H9 (cell line): ENCODE data around the gene MGLL. TPM values are rescaled to one million over a fixed set of nuclear protein-coding genes. Genes with fewer than 3 reads are reported as not detected.

Source experiments
- DNase-seq: peaks from one replicate; pipeline ENCODE4 v3.0.0-alpha.2; 2017
- H2AFZ ChIP-seq: one replicate; pipeline ENCODE4 v1.6.1; 2013; ENCODE audit warnings: mild to moderate bottlenecking, low read length, control low read depth, moderate library complexity
- H2AK5ac ChIP-seq: 2 replicates; pipeline ENCODE4 v1.6.1; 2013; ENCODE audit warnings: low read length, control low read depth, mixed read lengths; ENCODE audit not compliant: insufficient read length
- H2BK120ac ChIP-seq: one replicate; pipeline ENCODE4 v1.6.1; 2013; ENCODE audit warnings: low read depth, mild to moderate bottlenecking, low read length, control low read depth, inconsistent platforms; ENCODE audit not compliant: poor library complexity, severe bottlenecking
- H2BK12ac ChIP-seq: 2 replicates; pipeline ENCODE4 v1.6.1; 2013; ENCODE audit warnings: low read length, control low read depth, mixed read lengths, low read depth; ENCODE audit not compliant: insufficient read length
- H2BK15ac ChIP-seq: 2 replicates; pipeline ENCODE4 v1.6.1; 2013; ENCODE audit warnings: low read depth, low read length, control low read depth
- H2BK20ac ChIP-seq: one replicate; pipeline ENCODE4 v1.6.1; 2013; ENCODE audit warnings: low read depth, mild to moderate bottlenecking, low read length, control low read depth, inconsistent platforms; ENCODE audit not compliant: poor library complexity, severe bottlenecking
- H2BK5ac ChIP-seq: 2 replicates; pipeline ENCODE4 v1.6.1; 2013; ENCODE audit warnings: low read length, control low read depth, mixed read lengths; ENCODE audit not compliant: insufficient read length
- H3K14ac ChIP-seq: 2 replicates; pipeline ENCODE4 v1.6.1; 2013; ENCODE audit warnings: low read length, control low read depth; ENCODE audit not compliant: insufficient read depth
- H3K18ac ChIP-seq: 2 replicates; pipeline ENCODE4 v1.6.1; 2013; ENCODE audit warnings: low read depth, mild to moderate bottlenecking, mixed read lengths, low read length, control low read depth; ENCODE audit not compliant: insufficient read length
- H3K23ac ChIP-seq: 2 replicates; pipeline ENCODE4 v1.6.1; 2013; ENCODE audit warnings: low read length, control low read depth, mixed read lengths, low read depth; ENCODE audit not compliant: insufficient read length
- H3K23me2 ChIP-seq: 2 replicates; pipeline ENCODE4 v1.6.1; 2013; ENCODE audit warnings: low read depth, mild to moderate bottlenecking, mixed read lengths, low read length, control low read depth; ENCODE audit not compliant: insufficient read length, poor library complexity, severe bottlenecking
- H3K27ac ChIP-seq: 2 replicates; pipeline ENCODE4 v1.5.1; 2013; ENCODE audit warnings: low read length, control low read depth, mixed read lengths, low read depth; ENCODE audit not compliant: insufficient read length
- H3K27me3 ChIP-seq: 2 replicates; pipeline ENCODE4 v1.6.1; 2013; ENCODE audit warnings: low read length, control low read depth, inconsistent platforms; ENCODE audit not compliant: insufficient read depth
- H3K4ac ChIP-seq: 2 replicates; pipeline ENCODE4 v1.6.1; 2013; ENCODE audit warnings: low read depth, mild to moderate bottlenecking, control low read depth, inconsistent platforms, low read length, moderate library complexity
- H3K4me1 ChIP-seq: 2 replicates; pipeline ENCODE4 v1.6.1; 2013; ENCODE audit warnings: low read length, control low read depth, inconsistent platforms; ENCODE audit not compliant: insufficient read depth
- H3K4me2 ChIP-seq: 2 replicates; pipeline ENCODE4 v1.6.1; 2013; ENCODE audit warnings: low read length, control low read depth, mixed read lengths; ENCODE audit not compliant: insufficient read length, insufficient read depth
- H3K56ac ChIP-seq: 2 replicates; pipeline ENCODE4 v1.6.1; 2013; ENCODE audit warnings: low read depth, mild to moderate bottlenecking, mixed read lengths, low read length, control low read depth; ENCODE audit not compliant: insufficient read length
- H3K79me1 ChIP-seq: 2 replicates; pipeline ENCODE4 v1.6.1; 2013; ENCODE audit warnings: low read depth, mild to moderate bottlenecking, moderate library complexity, low read length, control low read depth, inconsistent platforms; ENCODE audit not compliant: insufficient read depth, poor library complexity, severe bottlenecking
- H3K79me2 ChIP-seq: 2 replicates; pipeline ENCODE4 v1.6.1; 2013; ENCODE audit warnings: low read length, control low read depth, inconsistent platforms; ENCODE audit not compliant: insufficient read depth
- H3K9ac ChIP-seq: 2 replicates; pipeline ENCODE4 v1.6.1; 2013; ENCODE audit warnings: low read length, control low read depth, mixed read lengths; ENCODE audit not compliant: insufficient read length; ENCODE audit errors: extremely low read depth
- H3K9me3 ChIP-seq: one replicate; pipeline ENCODE4 v1.6.1; 2013; ENCODE audit warnings: low read depth, low read length, inconsistent platforms; ENCODE audit not compliant: control insufficient read depth
- H3T11ph ChIP-seq: one replicate; pipeline ENCODE4 v1.6.1; 2013; ENCODE audit warnings: mild to moderate bottlenecking, low read length, control low read depth, inconsistent platforms
- H4K20me1 ChIP-seq: one replicate; pipeline ENCODE4 v1.6.1; 2013; ENCODE audit not compliant: control insufficient read depth, insufficient read length, insufficient read depth
- H4K5ac ChIP-seq: 2 replicates; pipeline ENCODE4 v1.6.1; 2013; ENCODE audit warnings: low read depth, mild to moderate bottlenecking, mixed read lengths, low read length, control low read depth; ENCODE audit not compliant: insufficient read length
- H4K8ac ChIP-seq: replicated peaks from 2 replicates; pipeline ENCODE4 v1.6.1; 2013; ENCODE audit warnings: low read length, control low read depth, mixed read lengths, low read depth; ENCODE audit not compliant: insufficient read length
- H4K91ac ChIP-seq: 2 replicates; pipeline ENCODE4 v1.6.1; 2013; ENCODE audit warnings: low read depth, mild to moderate bottlenecking, moderate library complexity, mixed read lengths, low read length, control low read depth; ENCODE audit not compliant: insufficient read length
- H3K27ac Mint-ChIP-seq, 3 experiments: 2 replicates in 2 of 3; 3 replicates in 1 of 3; pipeline ENCODE4 v1.8.0; 2020 to 2021; ENCODE audit warnings: mixed read lengths in 3 of 3, mild to moderate bottlenecking in 1 of 3, moderate library complexity in 1 of 3
- H3K27me3 Mint-ChIP-seq: 2 replicates; pipeline ENCODE4 v1.8.0; 2021; ENCODE audit warnings: low read depth, mild to moderate bottlenecking, moderate library complexity, mixed read lengths
- H3K36me3 Mint-ChIP-seq, 3 experiments: 2 replicates in 2 of 3; 3 replicates in 1 of 3; pipeline ENCODE4 v1.8.0; 2020 to 2021; ENCODE audit warnings: low read depth in 3 of 3, mixed read lengths in 3 of 3; ENCODE audit not compliant: insufficient read depth in 1 of 3
- H3K4me1 Mint-ChIP-seq, 2 experiments: 2 replicates each; pipeline ENCODE4 v1.8.0; 2020; ENCODE audit warnings: mixed read lengths in 2 of 2
- H3K4me3 Mint-ChIP-seq, 2 experiments: 2 replicates in 1 of 2; 3 replicates in 1 of 2; pipeline ENCODE4 v1.8.0; 2020 to 2021; ENCODE audit warnings: mild to moderate bottlenecking in 2 of 2, mixed read lengths in 2 of 2, moderate library complexity in 1 of 2
- H3K9me3 Mint-ChIP-seq, 2 experiments: 2 replicates in 1 of 2; 3 replicates in 1 of 2; pipeline ENCODE4 v1.8.0; 2020; ENCODE audit warnings: mild to moderate bottlenecking in 2 of 2, mixed read lengths in 2 of 2, moderate library complexity in 1 of 2
- WGBS: extraction: QIAGEN DNeasy Blood & Tissue Kit; methylation state at CpG from one replicate; pipeline ENCODE4 v1.1.7; 2013; ENCODE audit warnings: missing lambda C conversion rate, low lambda C conversion rate, mixed read lengths; ENCODE audit not compliant: insufficient read length; ENCODE audit errors: extremely low coverage; 5-methylcytosine and 5-hydroxymethylcytosine counted together
- total RNA-seq: library from RNA; stranded (reverse); gene quantifications from 2 replicates; pipeline ENCODE4 v1.2.1, GENCODE V29; 2021
- TF ChIP-seq, protein P1 (sequence below): fragments of 200-600 bp; sonication (generic); conservative IDR thresholded peaks from 3 replicates; pipeline ENCODE4 v1.8.0; 2021; ENCODE audit warnings: antibody characterized with exemption, mild to moderate bottlenecking

The MGLL gene
- total RNA-seq, 1 experiment from 2014 or later, result 0.11 TPM

DNA sequence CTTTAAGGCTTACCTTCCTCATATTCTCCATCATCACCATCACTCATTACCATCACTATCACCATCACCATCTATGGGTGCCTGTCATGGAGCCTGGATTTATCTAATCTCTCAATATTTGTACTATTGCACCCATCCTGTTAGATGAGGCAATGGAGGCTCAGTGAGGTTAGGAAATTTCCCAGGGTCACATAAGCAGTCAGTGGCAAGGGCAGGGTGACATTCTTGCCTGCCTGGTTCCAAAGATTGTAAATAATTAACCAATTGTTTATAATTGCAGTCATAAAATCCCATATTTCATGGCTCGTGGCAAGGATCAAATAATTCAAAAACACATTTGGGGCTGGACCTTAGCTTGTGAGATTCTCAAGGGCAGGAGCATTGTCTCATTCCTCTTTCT, 55.2 kb downstream of the MGLL start:
- H3K27me3 Mint-ChIP-seq, result peaks cover 4% of the 10 kb centered on the region
- no peaks in the 10 kb centered on the region for H3K79me2 ChIP-seq
- no peak overlapping the region for H3K4ac ChIP-seq
- no peak overlapping the region for H3K4me2 ChIP-seq
- no peaks in the 10 kb centered on the region for H3K36me3 Mint-ChIP-seq
- H3K23ac ChIP-seq, result no peak overlapping the region
- no peaks in the 10 kb centered on the region for H3K79me1 ChIP-seq
- no peaks in the 10 kb centered on the region for H3K9me3 Mint-ChIP-seq
- no peak overlapping the region for H3K4me3 Mint-ChIP-seq
- no peak overlapping the region for H2BK5ac ChIP-seq
- no CpG with 5 or more reads among the region's 1 CpG for WGBS
- no peak overlapping the region for H2AK5ac ChIP-seq
- no peak overlapping the region for H3K27ac ChIP-seq
- H3K4me1 ChIP-seq, result no peaks in the 10 kb centered on the region
- H3K23me2 ChIP-seq, result no peaks in the 10 kb centered on the region
- no peak overlapping the region for H4K5ac ChIP-seq
- H3K14ac ChIP-seq, result no peak overlapping the region
- TF ChIP-seq, protein P1, sequence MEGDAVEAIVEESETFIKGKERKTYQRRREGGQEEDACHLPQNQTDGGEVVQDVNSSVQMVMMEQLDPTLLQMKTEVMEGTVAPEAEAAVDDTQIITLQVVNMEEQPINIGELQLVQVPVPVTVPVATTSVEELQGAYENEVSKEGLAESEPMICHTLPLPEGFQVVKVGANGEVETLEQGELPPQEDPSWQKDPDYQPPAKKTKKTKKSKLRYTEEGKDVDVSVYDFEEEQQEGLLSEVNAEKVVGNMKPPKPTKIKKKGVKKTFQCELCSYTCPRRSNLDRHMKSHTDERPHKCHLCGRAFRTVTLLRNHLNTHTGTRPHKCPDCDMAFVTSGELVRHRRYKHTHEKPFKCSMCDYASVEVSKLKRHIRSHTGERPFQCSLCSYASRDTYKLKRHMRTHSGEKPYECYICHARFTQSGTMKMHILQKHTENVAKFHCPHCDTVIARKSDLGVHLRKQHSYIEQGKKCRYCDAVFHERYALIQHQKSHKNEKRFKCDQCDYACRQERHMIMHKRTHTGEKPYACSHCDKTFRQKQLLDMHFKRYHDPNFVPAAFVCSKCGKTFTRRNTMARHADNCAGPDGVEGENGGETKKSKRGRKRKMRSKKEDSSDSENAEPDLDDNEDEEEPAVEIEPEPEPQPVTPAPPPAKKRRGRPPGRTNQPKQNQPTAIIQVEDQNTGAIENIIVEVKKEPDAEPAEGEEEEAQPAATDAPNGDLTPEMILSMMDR, result no peak
- H2BK12ac ChIP-seq, result no peak overlapping the region
- H3K56ac ChIP-seq, result no peak overlapping the region
- H2AFZ ChIP-seq, result no peak overlapping the region
- H3K18ac ChIP-seq, result no peak overlapping the region
- no peak overlapping the region for H2BK20ac ChIP-seq
- H3K9me3 ChIP-seq, result no peaks in the 10 kb centered on the region
- H2BK120ac ChIP-seq, result no peak overlapping the region
- H4K20me1 ChIP-seq, result no peaks in the 10 kb centered on the region
- H3K27ac Mint-ChIP-seq, result no peak overlapping the region
- no peak overlapping the region for H4K91ac ChIP-seq
- H4K8ac ChIP-seq, result no peak overlapping the region
- H3K4me1 Mint-ChIP-seq, result peaks cover 2 to 3% of the 10 kb centered on the region in 2 experiments; a peak in 1 of 4 replicates
- H2BK15ac ChIP-seq, result no peak overlapping the region
- H3K9ac ChIP-seq, result no peak overlapping the region
- H3T11ph ChIP-seq, result no peak overlapping the region
- no peak for DNase-seq
- no peaks in the 10 kb centered on the region for H3K27me3 ChIP-seq
